GM15510 (cell line): ENCODE results near the gene ZNF398.
A peak's percentile ranks its signal among the peaks of the same experiment; 100 is the strongest.

ENCODE experiments used
- POLR2A ChIP-seq: IDR thresholded peaks from 3 replicates; pipeline ENCODE4 v1.6.1; 2011; ENCODE audit warnings: borderline replicate concordance; ENCODE audit not compliant: insufficient read length; ENCODE audit errors: extremely low read depth

The ZNF398 gene

GRCh38 chr7:149181450-149181790 lies 34.2 kb downstream of the ZNF398 start:
- no peak for TF ChIP-seq POLR2A

- no peak for TF ChIP-seq POLR2A
Measured at GRCh38 chr7:149184274-149184673, 37.0 kb downstream of the ZNF398 start.

- no peak for TF ChIP-seq POLR2A
Measured at GRCh38 chr7:149188213-149188612, 41.0 kb downstream of the ZNF398 start.

- no peak for TF ChIP-seq POLR2A
Measured at GRCh38 chr7:149188637-149189259, 41.5 kb downstream of the ZNF398 start.

- TF ChIP-seq POLR2A, result no peak
Measured at GRCh38 chr7:149191851-149192250, 44.6 kb downstream of the ZNF398 start.

GRCh38 chr7:149194799-149195179 lies 47.5 kb downstream of the ZNF398 start:
- TF ChIP-seq POLR2A, result no peak

GRCh38 chr7:149195180-149196150 lies 48.2 kb downstream of the ZNF398 start, which contains the start of gene ZNF282:
TSS of gene ZNF282 (plus strand) at chr7:149195546. CDS start at chr7:149195590, 44 bp downstream.
- TF ChIP-seq POLR2A, result peak; percentile 70

DNA sequence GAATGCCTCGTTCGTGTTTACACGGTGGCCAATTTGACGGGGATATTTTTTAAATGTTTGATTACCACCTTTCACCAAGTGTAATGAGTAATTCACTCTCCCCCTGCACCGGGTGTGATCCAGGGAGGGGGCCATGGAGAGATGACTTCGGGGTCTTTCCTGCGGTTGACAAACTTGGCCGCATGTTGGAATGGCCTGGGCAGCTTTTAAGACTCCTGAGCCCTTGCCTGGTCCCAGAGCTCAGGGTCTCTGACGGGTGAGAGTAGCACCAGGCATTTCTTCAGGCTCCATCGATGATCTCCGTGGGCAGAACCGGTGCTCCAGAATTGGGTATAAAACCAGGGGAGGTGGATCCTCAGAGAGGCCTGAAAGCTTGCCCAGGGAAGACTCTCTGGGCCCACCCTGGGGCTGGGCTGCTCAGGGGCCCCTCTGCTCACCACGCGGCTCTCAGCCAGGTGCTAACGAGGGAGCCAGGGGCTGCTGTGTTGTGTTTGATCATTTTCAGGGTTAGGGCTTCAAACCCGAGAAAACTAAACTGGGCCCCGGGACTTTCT lies 49.0 kb downstream of the ZNF398 start:
- no peak for TF ChIP-seq POLR2A

GRCh38 chr7:149196705-149197171 lies 49.5 kb downstream of the ZNF398 start:
- no peak for TF ChIP-seq POLR2A

DNA sequence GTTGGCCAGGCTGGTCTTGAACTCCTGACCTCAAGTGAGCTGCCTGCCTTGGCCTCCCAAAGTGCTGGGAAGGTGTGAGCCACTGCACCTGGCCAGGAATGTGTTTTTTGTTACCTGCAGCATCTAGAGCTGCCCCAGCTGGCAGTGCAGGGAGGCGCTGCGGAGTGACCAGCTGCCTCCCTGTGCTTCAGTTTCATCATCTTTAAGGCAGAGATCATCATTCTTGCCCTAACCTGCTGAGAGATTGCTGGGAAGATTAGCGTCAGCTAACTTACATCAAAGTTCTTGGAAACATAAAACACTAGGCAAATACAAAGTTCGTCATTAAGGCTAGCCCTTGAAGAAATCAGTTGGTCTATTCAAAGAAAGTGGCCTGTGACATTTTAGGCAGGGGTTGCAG lies 50.4 kb downstream of the ZNF398 start:
- TF ChIP-seq POLR2A, result no peak

DNA sequence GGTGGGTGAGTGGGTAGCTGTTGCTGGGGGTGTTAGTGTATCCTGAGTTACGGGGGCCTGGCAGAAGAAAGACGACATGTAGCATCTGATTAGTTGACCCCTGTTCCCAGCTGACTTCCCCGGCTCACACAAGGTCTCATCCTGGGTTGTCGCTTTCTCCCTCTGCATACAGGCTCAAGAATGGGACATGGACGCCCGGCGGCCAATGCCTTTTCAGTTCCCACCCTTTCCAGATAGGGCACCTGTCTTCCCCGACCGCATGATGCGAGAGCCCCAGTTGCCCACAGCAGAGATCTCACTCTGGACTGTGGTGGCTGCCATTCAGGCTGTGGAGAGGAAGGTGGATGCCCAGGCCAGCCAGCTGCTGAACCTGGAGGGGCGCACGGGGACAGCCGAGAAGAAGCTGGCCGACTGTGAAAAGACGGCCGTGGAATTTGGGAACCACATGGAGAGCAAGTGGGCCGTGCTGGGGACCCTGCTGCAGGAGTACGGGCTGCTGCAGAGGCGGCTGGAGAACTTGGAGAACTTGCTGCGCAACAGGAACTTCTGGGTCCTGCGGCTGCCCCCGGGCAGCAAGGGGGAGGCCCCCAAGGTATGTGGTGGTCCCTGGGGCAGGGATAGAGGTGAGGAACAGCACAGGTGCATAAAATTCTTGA lies 51.0 kb downstream of the ZNF398 start:
- TF ChIP-seq POLR2A, result no peak

DNA sequence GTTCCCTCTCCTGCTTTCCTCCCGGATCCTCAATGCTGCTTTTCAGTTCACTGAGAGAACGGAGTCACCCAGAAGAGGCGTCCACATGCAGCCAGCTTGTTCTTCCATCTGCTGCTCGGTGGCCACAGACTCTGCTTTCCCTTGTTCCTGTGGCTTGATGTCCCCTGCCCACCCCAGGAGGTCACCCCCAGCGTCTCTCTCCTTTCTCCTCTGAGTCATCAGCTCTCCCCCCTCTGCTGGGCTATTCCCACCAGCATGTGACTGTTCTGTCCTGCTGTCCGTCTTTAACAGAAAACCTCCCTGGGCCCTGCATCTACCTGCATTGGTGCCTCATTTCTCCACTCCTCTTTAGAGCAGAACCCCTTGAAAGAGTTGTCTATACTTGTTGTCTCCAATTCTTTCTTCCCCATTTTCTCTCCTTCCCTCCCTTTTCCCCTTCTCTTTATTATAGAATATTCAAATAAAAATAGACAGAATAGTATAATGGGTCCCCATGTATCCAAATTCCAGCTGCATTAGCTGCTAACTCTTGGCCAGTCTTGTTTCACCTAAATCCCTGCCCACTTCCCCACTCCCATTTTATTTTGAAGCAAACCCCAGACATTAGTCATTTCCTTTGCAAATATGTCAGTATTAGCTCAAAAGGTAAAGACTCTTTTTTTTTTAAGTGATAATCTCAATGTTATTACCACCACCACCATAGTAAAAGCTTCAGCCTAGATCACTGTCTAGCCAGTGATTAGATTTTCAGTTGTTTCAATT lies 52.2 kb downstream of the ZNF398 start:
- no peak for TF ChIP-seq POLR2A

DNA sequence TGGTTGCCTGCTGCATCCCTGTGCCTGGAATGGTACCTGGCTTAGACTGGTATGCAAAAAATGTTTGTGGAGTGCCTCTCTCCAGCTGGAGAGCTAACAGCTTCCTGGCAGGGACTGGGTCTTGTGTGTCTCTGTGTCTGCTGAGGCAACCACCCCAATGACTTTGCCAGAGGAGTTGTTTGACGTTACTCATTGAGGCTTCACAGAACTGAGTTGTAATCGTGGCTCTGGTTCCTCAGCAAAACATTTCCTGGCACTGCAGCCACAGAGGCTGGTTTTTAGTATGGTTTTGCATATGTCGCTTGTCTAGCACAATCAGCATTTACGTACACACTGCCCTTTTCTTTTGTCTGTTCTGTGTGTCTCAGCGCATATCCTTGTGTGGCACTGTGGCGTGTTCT lies 55.6 kb downstream of the ZNF398 start:
- TF ChIP-seq POLR2A, result no peak

DNA sequence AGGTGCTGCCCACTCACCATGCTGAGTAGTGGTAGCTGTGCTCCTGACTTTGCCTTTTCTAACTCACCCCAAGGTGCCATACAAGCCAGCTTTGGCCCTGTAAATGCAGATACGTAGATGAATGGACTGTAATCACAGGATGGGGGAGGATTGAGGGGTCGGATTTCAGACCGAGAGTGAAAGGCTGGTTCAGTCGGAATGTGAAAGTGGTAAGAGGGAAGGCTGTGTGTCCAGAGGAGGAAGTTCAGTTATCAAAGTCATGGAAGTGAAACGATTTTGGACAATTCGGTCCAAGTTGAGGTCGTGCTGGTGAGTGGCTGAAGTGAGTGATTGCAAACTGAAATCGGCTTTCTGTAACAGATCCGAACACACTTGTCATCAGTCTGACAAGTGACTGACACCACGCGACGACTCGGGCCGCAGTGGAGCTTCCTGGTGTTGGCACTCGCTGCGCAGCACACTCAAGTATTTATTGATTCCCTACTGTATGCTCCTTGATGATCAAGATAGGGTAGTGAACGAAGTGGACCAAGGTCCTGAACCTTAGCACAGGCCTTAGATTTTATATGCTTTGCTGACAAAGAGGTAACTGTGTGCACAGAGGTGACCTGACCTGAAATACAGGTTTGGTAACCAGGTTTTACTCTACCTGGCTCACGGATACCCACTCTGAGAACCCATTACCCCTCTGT lies 58.6 kb downstream of the ZNF398 start:
- TF ChIP-seq POLR2A, result no peak
